Keratinocyte (primary cell): ENCODE results near the gene KRT81. TPM values are rescaled to one million over a fixed set of nuclear protein-coding genes. Genes with fewer than 3 reads are reported as not detected.

ENCODE experiments used
- DNase-seq: peaks from one replicate; pipeline ENCODE4 v3.0.0-alpha.2; 2011; ENCODE audit warnings: low read depth, missing footprints, low spot score
- FAIRE-seq: peaks from 2 replicates; lab custom pipeline; 2011; peaks lifted over from hg19 to GRCh38; lab: Jason Lieb, UNC
- H2AFZ ChIP-seq: 2 replicates; pipeline ENCODE4 v1.6.0; 2012; ENCODE audit warnings: low read length, control low read depth, inconsistent platforms; ENCODE audit not compliant: control insufficient read depth
- H3K27ac ChIP-seq: 2 replicates; pipeline ENCODE4 v1.5.1; 2011; ENCODE audit warnings: low read length; ENCODE audit not compliant: control insufficient read depth, insufficient read depth
- H3K27me3 ChIP-seq: 3 replicates; pipeline ENCODE4 v1.6.0; 2011; ENCODE audit warnings: low read length; ENCODE audit not compliant: control insufficient read depth, insufficient read depth; ENCODE audit errors: extremely low read depth
- H3K36me3 ChIP-seq, 2 experiments: 2 replicates in 1 of 2; 3 replicates in 1 of 2; pipeline ENCODE4 v1.5.1; 2011; ENCODE audit warnings: low read length in 2 of 2, mild to moderate bottlenecking in 1 of 2; ENCODE audit not compliant: control insufficient read depth in 2 of 2, insufficient read depth in 2 of 2; ENCODE audit errors: extremely low read depth in 1 of 2
- H3K4me1 ChIP-seq: 3 replicates; pipeline ENCODE4 v1.5.1; 2011; ENCODE audit warnings: low read length; ENCODE audit not compliant: control insufficient read depth, insufficient read depth; ENCODE audit errors: extremely low read depth
- H3K4me2 ChIP-seq: 3 replicates; pipeline ENCODE4 v1.6.0; 2011; ENCODE audit warnings: low read depth, low read length; ENCODE audit not compliant: control insufficient read depth, insufficient read depth; ENCODE audit errors: extremely low read depth
- H3K4me3 ChIP-seq, 3 experiments: fragments of 200-600 bp in 1 of 3; sonication (generic) in 1 of 3; 2 replicates in 2 of 3; 3 replicates in 1 of 3; pipeline ENCODE4 v1.5.1; 2011 to 2016; ENCODE audit warnings: low read length in 3 of 3, mild to moderate bottlenecking in 3 of 3, control low read depth in 2 of 3, inconsistent platforms in 1 of 3, low read depth in 1 of 3, mixed read lengths in 1 of 3, mixed run types in 1 of 3, moderate library complexity in 1 of 3; ENCODE audit not compliant: control insufficient read depth in 2 of 3, insufficient read depth in 2 of 3; ENCODE audit errors: extremely low read depth in 1 of 3
- H3K79me2 ChIP-seq: 2 replicates; pipeline ENCODE4 v1.6.0; 2012; ENCODE audit warnings: low read length; ENCODE audit not compliant: control insufficient read depth, insufficient read depth
- H3K9ac ChIP-seq: 3 replicates; pipeline ENCODE4 v1.6.0; 2011; ENCODE audit warnings: low read length; ENCODE audit not compliant: control insufficient read depth, insufficient read depth; ENCODE audit errors: extremely low read depth
- H3K9me1 ChIP-seq: 3 replicates; pipeline ENCODE4 v1.6.0; 2011; ENCODE audit warnings: low read length; ENCODE audit not compliant: control insufficient read depth, insufficient read depth; ENCODE audit errors: extremely low read depth
- H3K9me3 ChIP-seq: 2 replicates; pipeline ENCODE4 v1.5.1; 2012; ENCODE audit warnings: low read depth, low read length; ENCODE audit not compliant: control insufficient read depth
- H4K20me1 ChIP-seq: 3 replicates; pipeline ENCODE4 v1.6.0; 2011; ENCODE audit warnings: low read length; ENCODE audit not compliant: control insufficient read depth, insufficient read depth; ENCODE audit errors: extremely low read depth
- CTCF ChIP-seq, 3 experiments: IDR thresholded peaks in 1 of 3; conservative IDR thresholded peaks in 1 of 3; optimal IDR thresholded peaks in 1 of 3; 2 replicates in 2 of 3; 3 replicates in 1 of 3; pipeline versions ENCODE3 to v1.5.1; 2011; ENCODE audit warnings: low read length in 3 of 3, mild to moderate bottlenecking in 3 of 3, moderate library complexity in 2 of 3, control low read depth in 1 of 3, inconsistent platforms in 1 of 3; ENCODE audit not compliant: insufficient read depth in 2 of 3; ENCODE audit errors: extremely low read depth in 1 of 3
- EZH2 ChIP-seq: IDR thresholded peaks from one replicate; pipeline ENCODE4 v1.6.1; 2012; ENCODE audit warnings: inconsistent platforms, mild to moderate bottlenecking, low read length, moderate library complexity
- dilution Hi-C: fragments of 300-500 bp; cut with MboI; formaldehyde crosslinking; loops from one replicate; pipeline ENCODE4 v1.7.0; 2020; ENCODE audit warnings: low sequenced_read_pairs; ENCODE audit not compliant: extremely low pct_ligation_motif_present
- polyA plus RNA-seq, 5 experiments: library from polyadenylated mRNA; depleted of rRNA in 3 of 5; stranded (reverse) in 3 of 5; stranded (forward) in 1 of 5; unstranded in 1 of 5; fragments of >200 nt; gene quantifications; 1 replicate in 1 of 5; 2 replicates in 3 of 5; 3 replicates in 1 of 5; pipeline versions ENCODE4 v1.2.1 to v1.2.3, GENCODE V29; 2011 to 2012; ENCODE audit warnings: missing spikeins in 2 of 5, low read depth in 1 of 5, low replicate concordance in 1 of 5

KRT81 gene
- polyA plus RNA-seq, 1 donor (not counting 4 experiments of a cell fraction or from before 2014, with no cell fraction given): 0.03 TPM

GRCh38 chr12:52274521-52275120 lies 16.7 kb downstream of the KRT81 start, which contains the start of gene KRT86:
KRT86 (plus strand) TSS chr12:52274645; CDS start chr12:52301917, 27,272 bp downstream.
- H3K9me1 ChIP-seq: no peaks in the 10 kb centered on the region
- no peak within 1 kb of the TSS for H2AFZ ChIP-seq
- no peaks in the 10 kb centered on the region for H3K36me3 ChIP-seq
- no peaks in the 10 kb centered on the region for H3K9me3 ChIP-seq
- no peak within 1 kb of the TSS for H3K9ac ChIP-seq
- no peaks in the 10 kb centered on the region for H4K20me1 ChIP-seq
- H3K27ac ChIP-seq: no peak within 1 kb of the TSS
- H3K4me3 ChIP-seq: no peak within 1 kb of the TSS
- FAIRE-seq: no peak
- H3K79me2 ChIP-seq: no peaks in the 10 kb centered on the region
- dilution Hi-C loops: no loop called here
- DNase-seq: no peak
- no peaks in the 10 kb centered on the region for H3K27me3 ChIP-seq
- TF ChIP-seq CTCF (optimal IDR thresholded peaks at IDR 0.05 in 1 of 3, IDR thresholded peaks at IDR 0.05 in 1 of 3, conservative IDR thresholded peaks at IDR 0.05 in 1 of 3; ENCODE audit: extremely low read depth in 1 of 3, insufficient read depth in 2 of 3, low read length in 3 of 3) (no peak), EZH2 (no peak)
- H3K4me1 ChIP-seq: peaks cover 14% of the 10 kb centered on the region
- H3K4me2 ChIP-seq: no peak within 1 kb of the TSS

GRCh38 chr12:52271158-52271557 lies 20.2 kb downstream of the KRT81 start:
- FAIRE-seq (no peak), DNase-seq (no peak)
- Histone ChIP-seq H3K27ac (no peak overlapping the region), H3K79me2 (no peaks in the 10 kb centered on the region), H3K36me3 (no peaks in the 10 kb centered on the region), H2AFZ (no peak overlapping the region), H3K27me3 (no peaks in the 10 kb centered on the region), H3K4me1 (peaks cover 7% of the 10 kb centered on the region), H3K4me3 (no peak overlapping the region), H4K20me1 (no peaks in the 10 kb centered on the region), H3K4me2 (no peak overlapping the region), H3K9ac (no peak overlapping the region), H3K9me1 (no peaks in the 10 kb centered on the region), H3K9me3 (no peaks in the 10 kb centered on the region)
- no peak for TF ChIP-seq EZH2
- TF ChIP-seq CTCF (optimal IDR thresholded peaks at IDR 0.05 in 1 of 3, IDR thresholded peaks at IDR 0.05 in 1 of 3, conservative IDR thresholded peaks at IDR 0.05 in 1 of 3; ENCODE audit: extremely low read depth in 1 of 3, insufficient read depth in 2 of 3, low read length in 3 of 3): no peak
- dilution Hi-C loops: no loop called here
